HEK293T (cell line): ENCODE measurements around the gene KDELR1.

Experiments used
- ARNT ChIP-seq: fragments of 450-650 bp; IDR thresholded peaks from 2 replicates; pipeline ENCODE4 v1.6.1; 2017; ENCODE audit warnings: mild to moderate bottlenecking
- BHLHE40 ChIP-seq: fragments of 450-650 bp; IDR thresholded peaks from 2 replicates; pipeline ENCODE4 v1.6.1; 2016; ENCODE audit warnings: mild to moderate bottlenecking, moderate library complexity, borderline replicate concordance
- CTBP1 ChIP-seq: fragments of 450-650 bp; IDR thresholded peaks from 2 replicates; pipeline ENCODE4 v1.6.1; 2016; ENCODE audit warnings: borderline replicate concordance
- ELF4 ChIP-seq: fragments of 450-650 bp; IDR thresholded peaks from 2 replicates; pipeline ENCODE4 v1.6.1; 2017; ENCODE audit warnings: antibody characterized with exemption
- FOXA1 ChIP-seq: fragments of 450-650 bp; IDR thresholded peaks from 2 replicates; pipeline ENCODE4 v1.6.1; 2016; ENCODE audit warnings: mild to moderate bottlenecking
- FOXK2 ChIP-seq: fragments of 450-650 bp; IDR thresholded peaks from 2 replicates; pipeline ENCODE4 v1.6.1; 2016; ENCODE audit warnings: mild to moderate bottlenecking
- FOXM1 ChIP-seq: fragments of 450-650 bp; IDR thresholded peaks from 2 replicates; pipeline ENCODE4 v1.6.1; 2017; ENCODE audit warnings: mild to moderate bottlenecking, borderline replicate concordance
- HDGF ChIP-seq: fragments of 450-650 bp; IDR thresholded peaks from 2 replicates; pipeline ENCODE4 v1.6.1; 2017; ENCODE audit warnings: antibody characterized with exemption, borderline replicate concordance
- NFRKB ChIP-seq: fragments of 450-650 bp; IDR thresholded peaks from 2 replicates; pipeline ENCODE4 v1.6.1; 2016; ENCODE audit warnings: mild to moderate bottlenecking, moderate library complexity
- SP1 ChIP-seq: fragments of 450-650 bp; IDR thresholded peaks from 2 replicates; pipeline ENCODE4 v1.6.1; 2017
- SUZ12 ChIP-seq: fragments of 450-650 bp; IDR thresholded peaks from 2 replicates; pipeline ENCODE4 v1.6.1; 2016; ENCODE audit warnings: mild to moderate bottlenecking
- TARDBP ChIP-seq: fragments of 450-650 bp; IDR thresholded peaks from 2 replicates; pipeline ENCODE4 v1.6.1; 2016
- ZNF384 ChIP-seq: fragments of 450-650 bp; IDR thresholded peaks from 2 replicates; pipeline ENCODE4 v1.6.1; 2016
- TF ChIP-seq, protein P1 (sequence below): fragments of 450-650 bp; IDR thresholded peaks from 2 replicates; pipeline ENCODE4 v1.6.1; 2016

GRCh38 chr19:48370955-48371354, 20.4 kb downstream of the KDELR1 start:
- TF ChIP-seq, protein P1, sequence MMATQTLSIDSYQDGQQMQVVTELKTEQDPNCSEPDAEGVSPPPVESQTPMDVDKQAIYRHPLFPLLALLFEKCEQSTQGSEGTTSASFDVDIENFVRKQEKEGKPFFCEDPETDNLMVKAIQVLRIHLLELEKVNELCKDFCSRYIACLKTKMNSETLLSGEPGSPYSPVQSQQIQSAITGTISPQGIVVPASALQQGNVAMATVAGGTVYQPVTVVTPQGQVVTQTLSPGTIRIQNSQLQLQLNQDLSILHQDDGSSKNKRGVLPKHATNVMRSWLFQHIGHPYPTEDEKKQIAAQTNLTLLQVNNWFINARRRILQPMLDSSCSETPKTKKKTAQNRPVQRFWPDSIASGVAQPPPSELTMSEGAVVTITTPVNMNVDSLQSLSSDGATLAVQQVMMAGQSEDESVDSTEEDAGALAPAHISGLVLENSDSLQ, result no peak
- no peak for TF ChIP-seq NFRKB
- TF ChIP-seq FOXK2, result no peak
- TF ChIP-seq SUZ12, result no peak
- no peak for TF ChIP-seq CTBP1
- TF ChIP-seq SP1, result no peak
- TF ChIP-seq BHLHE40, result no peak
- TF ChIP-seq FOXM1, result no peak
- no peak for TF ChIP-seq ARNT
- no peak for TF ChIP-seq ELF4
- no peak for TF ChIP-seq ZNF384
- no peak for TF ChIP-seq TARDBP
- no peak for TF ChIP-seq HDGF
- TF ChIP-seq FOXA1, result no peak
